Astrocyte of the spinal cord (primary cell): ENCODE results near the gene SIX3.

Source experiments
- DNase-seq: peaks from one replicate; pipeline ENCODE4 v3.0.0; 2011; ENCODE audit warnings: low read depth, low spot score
- H3K4me3 ChIP-seq: 2 replicates; pipeline ENCODE4 v1.5.1; 2011; ENCODE audit warnings: low read depth, mild to moderate bottlenecking, low read length, moderate library complexity
- in situ Hi-C: cut with HindIII; loops from 2 replicates; pipeline ENCODE4 v1.10.0; 2017; ENCODE audit warnings: low sequenced_read_pairs
- TF ChIP-seq, protein P1 (sequence below): IDR thresholded peaks from 2 replicates; pipeline ENCODE4 v1.5.1; 2012; ENCODE audit warnings: low read depth, mild to moderate bottlenecking, low read length, inconsistent platforms

The SIX3 gene

DNA sequence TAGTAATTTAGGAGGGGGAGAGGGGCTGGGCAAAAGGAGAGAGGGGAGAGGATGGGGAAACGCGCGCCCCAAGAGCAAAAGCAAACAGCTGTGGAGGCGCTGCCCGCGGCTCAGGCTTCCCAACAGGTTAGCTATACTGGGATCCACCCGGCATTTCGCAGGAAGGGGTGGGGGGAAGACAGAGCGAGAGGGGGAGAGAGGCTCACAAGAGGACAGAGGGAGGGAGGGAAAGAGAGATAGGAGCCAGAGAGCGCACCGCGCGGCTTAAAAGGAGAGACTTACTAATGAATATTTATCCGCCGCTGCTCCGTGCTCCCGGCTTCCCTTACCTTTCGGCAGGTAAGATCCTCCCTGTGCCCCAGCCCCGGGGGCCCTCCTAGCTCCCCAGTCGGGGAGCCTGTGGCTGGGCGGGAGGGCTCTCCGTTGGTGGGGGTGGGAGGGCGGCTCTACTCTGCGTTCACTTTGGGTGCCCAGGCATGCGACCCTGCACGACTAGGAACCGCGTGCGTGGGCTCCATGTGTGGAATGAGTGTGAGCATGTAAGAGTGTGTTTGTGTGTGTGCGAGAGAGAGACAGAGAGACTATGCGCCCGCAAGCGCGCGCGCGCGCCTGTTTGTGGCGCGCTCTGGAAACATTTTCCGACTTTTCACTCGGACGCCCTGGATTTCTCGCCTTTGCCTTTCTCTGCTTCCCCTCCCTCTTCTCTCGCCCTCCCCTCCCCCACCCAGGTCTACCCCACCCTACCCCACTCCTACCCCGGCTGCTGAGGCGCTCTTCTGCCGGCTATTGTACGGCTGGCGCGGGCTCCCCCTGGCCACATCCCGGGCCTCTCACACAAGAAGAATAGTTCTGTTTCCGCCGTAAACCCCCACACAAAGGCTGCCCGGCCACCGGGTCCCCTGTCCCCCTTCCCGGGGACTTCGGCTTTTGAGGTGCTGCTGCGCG is 7.2 kb upstream of the SIX3 start:
- no peak for DNase-seq
- TF ChIP-seq, protein P1, sequence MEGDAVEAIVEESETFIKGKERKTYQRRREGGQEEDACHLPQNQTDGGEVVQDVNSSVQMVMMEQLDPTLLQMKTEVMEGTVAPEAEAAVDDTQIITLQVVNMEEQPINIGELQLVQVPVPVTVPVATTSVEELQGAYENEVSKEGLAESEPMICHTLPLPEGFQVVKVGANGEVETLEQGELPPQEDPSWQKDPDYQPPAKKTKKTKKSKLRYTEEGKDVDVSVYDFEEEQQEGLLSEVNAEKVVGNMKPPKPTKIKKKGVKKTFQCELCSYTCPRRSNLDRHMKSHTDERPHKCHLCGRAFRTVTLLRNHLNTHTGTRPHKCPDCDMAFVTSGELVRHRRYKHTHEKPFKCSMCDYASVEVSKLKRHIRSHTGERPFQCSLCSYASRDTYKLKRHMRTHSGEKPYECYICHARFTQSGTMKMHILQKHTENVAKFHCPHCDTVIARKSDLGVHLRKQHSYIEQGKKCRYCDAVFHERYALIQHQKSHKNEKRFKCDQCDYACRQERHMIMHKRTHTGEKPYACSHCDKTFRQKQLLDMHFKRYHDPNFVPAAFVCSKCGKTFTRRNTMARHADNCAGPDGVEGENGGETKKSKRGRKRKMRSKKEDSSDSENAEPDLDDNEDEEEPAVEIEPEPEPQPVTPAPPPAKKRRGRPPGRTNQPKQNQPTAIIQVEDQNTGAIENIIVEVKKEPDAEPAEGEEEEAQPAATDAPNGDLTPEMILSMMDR, result no peak
- H3K4me3 ChIP-seq, result no peak overlapping the region
- in situ Hi-C loops, result no loop called here

GRCh38 chr2:44934983-44935728 is 6.3 kb upstream of the SIX3 start:
- no peak for DNase-seq
- TF ChIP-seq, protein P1, result no peak
- in situ Hi-C loops, result no loop called here

GRCh38 chr2:44935729-44936098 is 5.8 kb upstream of the SIX3 start:
- in situ Hi-C loops, result no loop called here
- H3K4me3 ChIP-seq, result no peak overlapping the region
- DNase-seq, result no peak
- TF ChIP-seq, protein P1, result no peak

More at GRCh38 chr2:44934983-44935728, 6.3 kb upstream of the SIX3 start:
- no peak overlapping the region for H3K4me3 ChIP-seq

DNA sequence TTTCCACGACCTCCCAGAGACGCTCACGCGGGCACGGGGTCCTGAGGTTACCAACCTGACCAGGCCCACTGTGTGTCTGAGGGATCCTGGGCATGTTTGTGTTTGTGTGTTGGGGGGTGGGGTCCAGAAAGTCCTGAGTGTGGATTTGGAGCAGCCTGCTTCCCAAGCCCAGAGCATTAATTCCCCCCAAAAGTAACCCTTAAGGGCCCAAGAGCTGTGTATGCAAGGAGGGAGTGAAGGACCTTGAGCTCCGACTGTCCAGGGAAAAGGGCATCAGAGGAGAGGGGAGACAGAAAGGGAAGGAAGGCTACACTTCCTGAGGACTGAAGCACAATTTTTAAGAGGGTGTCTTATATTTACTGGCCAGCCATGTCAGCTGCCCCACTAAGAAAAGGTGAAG is 5.2 kb upstream of the SIX3 start:
- H3K4me3 ChIP-seq, result no peak overlapping the region
- TF ChIP-seq, protein P1, result no peak
- in situ Hi-C loops, result no loop called here
- DNase-seq, result no peak

DNA sequence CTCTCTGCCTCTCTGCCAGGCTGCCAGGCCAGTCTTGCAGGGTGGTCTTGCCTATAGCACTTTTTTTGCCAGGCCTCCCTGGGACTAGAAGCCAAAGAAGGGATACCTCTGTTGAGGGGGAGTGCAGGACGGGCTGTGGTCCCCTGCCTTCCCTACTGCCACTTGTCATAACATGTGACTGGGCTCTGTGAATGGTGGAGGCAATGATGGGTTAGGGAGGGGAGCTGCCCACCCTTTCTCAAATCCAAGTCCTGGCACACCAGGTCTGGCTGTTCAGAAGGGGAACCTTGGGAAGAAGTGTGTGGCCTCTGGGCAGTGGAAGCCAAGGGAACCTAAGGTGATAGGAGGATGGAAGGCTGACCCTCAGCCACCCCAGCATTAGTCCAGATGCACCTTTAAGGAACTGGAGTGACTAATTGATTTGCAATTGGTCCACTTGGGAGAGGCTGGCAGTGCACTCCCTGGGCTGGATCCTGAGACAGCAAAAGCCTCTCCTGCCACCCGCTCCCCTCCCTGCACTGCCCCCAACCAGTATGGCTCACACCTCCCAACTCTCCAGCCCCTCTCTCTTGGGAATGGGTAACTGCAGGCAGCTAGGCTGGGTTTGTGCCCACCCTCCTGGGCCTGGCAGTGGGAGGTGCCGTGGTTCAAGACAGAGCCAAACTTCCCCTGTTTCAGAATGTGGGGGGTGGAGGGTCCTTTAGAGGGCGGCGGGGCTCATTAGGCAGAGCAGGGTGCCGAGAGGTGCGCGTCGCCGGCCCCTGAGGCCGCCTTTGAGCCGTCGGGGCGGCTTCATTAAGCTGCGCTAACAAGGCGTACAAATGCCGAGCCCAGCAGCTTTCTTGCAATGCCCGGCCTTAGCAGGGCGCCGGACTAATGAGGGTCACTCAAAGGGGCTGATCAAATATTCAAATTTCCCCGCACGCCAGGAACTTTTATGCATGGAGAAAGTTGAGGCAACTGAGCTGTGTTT is 4.5 kb upstream of the SIX3 start:
- no peak for DNase-seq
- in situ Hi-C loops, result no loop called here
- H3K4me3 ChIP-seq, result no peak overlapping the region
- TF ChIP-seq, protein P1, result no peak

DNA sequence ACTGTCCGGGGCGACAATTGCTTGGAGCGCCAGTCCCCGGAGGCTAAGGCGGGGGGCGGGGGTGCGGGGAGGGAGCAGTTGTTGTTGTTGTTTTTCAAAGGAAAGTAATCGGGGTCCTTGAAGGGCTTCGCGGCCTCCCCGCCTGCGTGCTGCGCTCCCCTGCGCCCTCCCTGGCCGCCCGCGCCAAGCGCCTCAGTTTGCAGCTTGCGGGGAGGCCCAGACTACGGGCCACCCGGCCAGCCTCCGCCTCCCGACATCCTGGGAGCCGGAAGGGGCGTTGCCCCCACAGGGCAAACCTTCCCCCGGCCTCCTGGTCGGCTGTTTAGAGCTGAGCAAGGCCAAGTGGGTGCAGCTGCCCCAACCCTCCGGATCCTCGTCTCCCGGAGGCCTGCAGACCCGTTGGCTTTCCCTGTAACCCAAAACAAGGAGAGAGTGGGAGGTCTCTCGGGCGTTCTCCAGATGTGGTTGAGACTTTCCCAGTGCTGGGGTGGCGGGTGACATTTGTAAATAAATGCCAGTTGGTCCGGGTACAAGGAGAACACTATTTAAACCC is 3.7 kb upstream of the SIX3 start:
- no peak overlapping the region for H3K4me3 ChIP-seq
- TF ChIP-seq, protein P1, result no peak
- DNase-seq, result no peak
- in situ Hi-C loops, result no loop called here
